Suprapubic skin (tissue), 4 donors: ENCODE results near the gene CENATAC. TPM values are rescaled to one million over a fixed set of nuclear protein-coding genes. Genes with fewer than 3 reads are reported as not detected.

ENCODE experiments used
- DNase-seq, 2 donors: peaks; one replicate each; pipeline ENCODE4 v3.0.0-alpha.2; 2019; ENCODE audit warnings: low spot score in 2 of 2
- H3K27ac ChIP-seq: fragments of 200-600 bp; sonication (generic); one replicate; pipeline ENCODE4 v1.5.1; 2019
- H3K27me3 ChIP-seq: fragments of 200-600 bp; sonication (generic); one replicate; pipeline ENCODE4 v1.5.1; 2019
- H3K36me3 ChIP-seq: fragments of 200-600 bp; sonication (generic); one replicate; pipeline ENCODE4 v1.5.1; 2019
- H3K4me1 ChIP-seq: fragments of 200-600 bp; sonication (generic); one replicate; pipeline ENCODE4 v1.5.1; 2019
- H3K4me3 ChIP-seq: fragments of 200-600 bp; sonication (generic); one replicate; pipeline ENCODE4 v1.5.1; 2019; ENCODE audit warnings: mild to moderate bottlenecking
- H3K9me3 ChIP-seq: fragments of 200-600 bp; sonication (generic); one replicate; pipeline ENCODE4 v1.5.1; 2019
- CTCF ChIP-seq, 2 donors: fragments of 200-600 bp in 1 of 2; fragments of 450-650 bp in 1 of 2; sonication (generic) in 1 of 2; IDR thresholded peaks; one replicate each; pipeline ENCODE4 v1.5.1; 2016 to 2019; ENCODE audit warnings: antibody characterized with exemption in 2 of 2, mild to moderate bottlenecking in 1 of 2, moderate library complexity in 1 of 2
- EP300 ChIP-seq: sonication (generic); formaldehyde crosslinking; IDR thresholded peaks from one replicate; pipeline ENCODE4 v1.6.1; 2017; ENCODE audit warnings: antibody characterized with exemption
- POLR2A ChIP-seq, 2 donors: fragments of 450-650 bp; IDR thresholded peaks; one replicate each; pipeline ENCODE4 v1.6.1; 2017; ENCODE audit warnings: antibody characterized with exemption in 2 of 2, mild to moderate bottlenecking in 2 of 2, moderate library complexity in 2 of 2
- POLR2AphosphoS5 ChIP-seq, 3 donors: sonication (generic); formaldehyde crosslinking; IDR thresholded peaks; one replicate each; pipeline ENCODE4 v1.6.1; 2017; ENCODE audit warnings: antibody characterized with exemption in 3 of 3
- WGBS: methylation state at CpG from one replicate; pipeline ENCODE4 v1.1.5; 2018; 5-methylcytosine and 5-hydroxymethylcytosine counted together
- total RNA-seq, 4 donors: library from RNA; depleted of rRNA; stranded (reverse); fragments of >200 nt; gene quantifications; one replicate each; pipeline ENCODE4 v1.1.0, GENCODE V29; 2016

The CENATAC gene
- total RNA-seq, 4 donors from 2014 or later = 26.0 to 136 (median 49.8) TPM

- TF ChIP-seq EP300 = no peak
- TF ChIP-seq POLR2A (IDR thresholded peaks at IDR 0.05) = no peak
- no peaks in the 10 kb centered on the region for H3K9me3 ChIP-seq
- 89% methylated on average over 14 of the region's 16 CpGs for WGBS
- H3K36me3 ChIP-seq = peaks cover 34% of the 10 kb centered on the region
- DNase-seq = no peak
- peaks cover 31% of the 10 kb centered on the region for H3K4me1 ChIP-seq
- H3K4me3 ChIP-seq = no peak overlapping the region
- no peaks in the 10 kb centered on the region for H3K27me3 ChIP-seq
- no peak overlapping the region for H3K27ac ChIP-seq
Observed at GRCh38 chr11:119025978-119026766, 28.2 kb downstream of the CENATAC start.

DNA sequence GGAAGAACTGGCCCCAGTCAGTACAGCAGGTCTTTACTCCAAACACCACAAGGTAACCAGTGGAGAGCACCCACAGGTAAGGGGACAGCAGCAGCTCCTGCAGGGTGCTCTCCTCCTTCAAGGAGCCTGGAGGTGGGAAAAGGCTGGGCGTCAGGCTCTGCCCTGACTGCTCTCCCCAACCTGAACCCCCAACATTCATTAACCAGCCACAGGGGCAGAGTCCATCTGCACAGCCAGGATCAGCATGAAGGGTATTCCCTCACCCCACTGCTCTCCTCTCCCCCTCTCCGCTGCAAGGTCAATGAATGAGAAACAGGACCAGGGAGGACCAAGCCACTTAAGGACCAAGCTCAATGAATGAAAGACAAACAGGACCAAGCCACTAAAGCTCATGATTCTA, 29.0 kb downstream of the CENATAC start:
- no peak for TF ChIP-seq CTCF (IDR thresholded peaks at IDR 0.05)
- TF ChIP-seq POLR2A (IDR thresholded peaks at IDR 0.05) = no peak
- TF ChIP-seq EP300 = no peak
- TF ChIP-seq POLR2AphosphoS5 (IDR thresholded peaks at IDR 0.05) = no peak
- DNase-seq = no peak
- H3K27ac ChIP-seq = no peak overlapping the region
- no peaks in the 10 kb centered on the region for H3K27me3 ChIP-seq
- 100% methylated on average over 2 of the region's 2 CpGs for WGBS
- H3K36me3 ChIP-seq = peaks cover 31% of the 10 kb centered on the region
- H3K4me1 ChIP-seq = peaks cover 28% of the 10 kb centered on the region
- H3K4me3 ChIP-seq = no peak overlapping the region
- no peaks in the 10 kb centered on the region for H3K9me3 ChIP-seq

GRCh38 chr11:119027561-119028345, 29.8 kb downstream of the CENATAC start:
- WGBS = 91% methylated on average over 6 of the region's 9 CpGs
- Histone ChIP-seq H3K27ac (no peak overlapping the region), H3K4me3 (no peak overlapping the region), H3K36me3 (peaks cover 27% of the 10 kb centered on the region), H3K27me3 (no peaks in the 10 kb centered on the region), H3K9me3 (no peaks in the 10 kb centered on the region), H3K4me1 (peaks cover 28% of the 10 kb centered on the region)
- no peak for TF ChIP-seq EP300
- no peak for TF ChIP-seq POLR2AphosphoS5 (IDR thresholded peaks at IDR 0.05)
- no peak for TF ChIP-seq POLR2A (IDR thresholded peaks at IDR 0.05)
- TF ChIP-seq CTCF (IDR thresholded peaks at IDR 0.05) = no peak
- DNase-seq = no peak

GRCh38 chr11:119028346-119029068, 30.6 kb downstream of the CENATAC start:
- 71% methylated on average over 3 of the region's 9 CpGs for WGBS
- DNase-seq = no peak
- no peak for TF ChIP-seq POLR2A (IDR thresholded peaks at IDR 0.05)
- TF ChIP-seq EP300 = no peak
- no peak for TF ChIP-seq CTCF (IDR thresholded peaks at IDR 0.05)
- TF ChIP-seq POLR2AphosphoS5 (IDR thresholded peaks at IDR 0.05) = no peak
- Histone ChIP-seq H3K27ac (no peak overlapping the region), H3K36me3 (peaks cover 21% of the 10 kb centered on the region), H3K9me3 (no peaks in the 10 kb centered on the region), H3K4me1 (peaks cover 26% of the 10 kb centered on the region), H3K4me3 (no peak overlapping the region), H3K27me3 (no peaks in the 10 kb centered on the region)

- no peak for TF ChIP-seq POLR2AphosphoS5 (IDR thresholded peaks at IDR 0.05)
- TF ChIP-seq CTCF (IDR thresholded peaks at IDR 0.05) = no peak
- TF ChIP-seq POLR2A (IDR thresholded peaks at IDR 0.05) = no peak
- TF ChIP-seq EP300 = no peak
- Histone ChIP-seq H3K9me3 (no peaks in the 10 kb centered on the region), H3K27me3 (no peaks in the 10 kb centered on the region), H3K4me1 (peaks cover 26% of the 10 kb centered on the region), H3K36me3 (peaks cover 16% of the 10 kb centered on the region), H3K27ac (no peak overlapping the region), H3K4me3 (peak overlapping the region; percentile 88)
- WGBS = 89% methylated on average over 1 of the region's 1 CpG
- DNase-seq = no peak
Observed at GRCh38 chr11:119029069-119029339, 31.1 kb downstream of the CENATAC start.
